HG03175 (cell line): Measurements from ENCODE around the gene PICK1.
"Not testable (repeated sequence)": the region's sequence is repeated elsewhere in the genome, so short reads cannot be mapped to it uniquely, and the experiment has no call there.

ENCODE experiments used
- ATAC-seq: cut with Tn5 transposase; IDR thresholded peaks from one replicate; pipeline ENCODE4 v1.9.1; 2021; ENCODE audit warnings: mild to moderate bottlenecking, moderate library complexity; ENCODE audit not compliant: unreplicated experiment

Gene PICK1

DNA sequence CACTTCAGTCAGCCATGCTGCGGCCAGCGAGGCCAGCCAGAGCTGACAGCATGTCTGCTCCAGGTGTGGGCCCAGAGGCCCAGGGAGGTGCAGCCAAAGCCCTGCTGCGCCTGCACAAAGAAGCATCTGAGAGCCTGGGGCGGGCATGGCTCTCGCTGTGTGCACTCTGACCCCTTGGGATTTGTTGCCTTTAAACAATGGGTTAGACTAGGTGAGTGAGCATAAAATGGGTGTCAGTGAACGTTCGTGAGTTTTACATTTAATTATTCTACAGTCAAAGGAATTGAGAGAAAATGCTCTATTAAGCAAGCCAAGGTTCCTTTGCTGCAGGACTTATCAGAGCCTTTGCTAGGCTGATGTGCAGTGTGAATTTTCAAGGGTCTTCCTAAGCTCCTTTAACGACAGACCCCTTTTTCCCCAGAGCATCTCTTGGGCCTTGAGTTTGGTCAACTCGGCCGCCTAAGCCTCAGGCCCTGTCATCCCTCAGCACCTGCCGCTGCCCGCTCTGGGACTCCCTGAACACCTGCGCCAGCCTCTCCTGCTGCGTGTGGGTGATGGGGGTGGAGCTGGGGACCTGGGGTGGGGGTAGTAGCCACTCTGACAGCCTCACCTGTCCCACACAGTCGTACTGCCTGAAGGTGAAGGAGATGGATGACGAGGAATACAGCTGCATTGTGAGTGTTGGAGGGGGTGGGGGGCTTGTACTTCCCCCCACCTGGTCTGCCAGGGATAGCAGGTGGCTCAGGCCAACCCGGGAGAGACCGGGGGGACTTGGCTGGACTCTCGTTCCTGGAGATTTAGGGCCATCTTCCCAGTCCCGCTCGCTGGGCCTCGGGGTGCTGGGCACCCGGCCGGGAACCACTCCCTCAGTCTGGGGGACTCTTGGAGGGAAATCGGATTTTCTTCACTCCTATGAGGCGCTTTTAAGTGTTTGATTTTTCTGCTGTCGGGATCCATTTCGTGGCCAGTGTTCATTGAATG, 16.2 kb downstream of the PICK1 start:
- ATAC-seq, result no peak

DNA sequence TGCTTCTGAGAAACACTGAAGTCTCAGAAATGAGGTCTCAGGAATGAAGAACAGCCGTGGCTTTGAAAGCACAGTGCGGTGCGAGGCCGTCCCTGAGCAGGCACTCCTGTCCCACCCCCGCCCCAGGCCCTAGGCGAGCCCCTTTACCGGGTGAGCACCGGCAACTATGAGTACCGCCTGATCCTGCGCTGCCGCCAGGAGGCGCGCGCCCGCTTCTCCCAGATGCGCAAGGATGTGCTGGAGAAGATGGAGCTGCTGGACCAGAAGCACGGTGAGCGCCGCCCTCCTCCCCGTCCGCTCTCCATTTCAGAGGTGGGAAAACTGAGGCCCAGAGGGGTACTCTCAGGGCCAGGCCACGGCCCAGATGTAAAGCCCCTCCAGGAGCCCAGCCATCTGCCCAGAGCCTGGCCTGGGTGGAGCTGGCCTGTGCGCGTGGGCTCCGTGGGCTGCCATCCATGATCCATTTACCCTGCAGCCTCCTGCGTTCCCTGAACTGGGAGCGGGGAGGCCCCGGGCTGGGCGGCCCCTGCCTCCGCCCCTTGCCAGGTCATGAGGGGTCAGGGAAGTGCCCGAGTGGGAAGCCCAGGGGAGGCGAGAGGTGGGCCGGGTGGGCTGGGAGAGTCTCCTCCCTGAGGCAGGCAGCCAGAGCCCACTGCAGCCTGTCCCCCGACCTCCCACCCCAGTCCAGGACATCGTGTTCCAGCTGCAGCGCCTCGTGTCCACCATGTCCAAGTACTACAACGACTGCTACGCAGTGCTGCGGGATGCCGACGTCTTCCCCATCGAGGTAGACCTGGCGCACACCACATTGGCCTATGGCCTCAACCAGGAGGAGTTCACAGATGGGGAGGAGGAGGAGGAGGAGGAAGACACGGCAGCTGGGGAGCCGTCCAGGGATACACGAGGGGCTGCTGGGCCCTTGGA, 17.2 kb downstream of the PICK1 start:
- no peak for ATAC-seq

DNA sequence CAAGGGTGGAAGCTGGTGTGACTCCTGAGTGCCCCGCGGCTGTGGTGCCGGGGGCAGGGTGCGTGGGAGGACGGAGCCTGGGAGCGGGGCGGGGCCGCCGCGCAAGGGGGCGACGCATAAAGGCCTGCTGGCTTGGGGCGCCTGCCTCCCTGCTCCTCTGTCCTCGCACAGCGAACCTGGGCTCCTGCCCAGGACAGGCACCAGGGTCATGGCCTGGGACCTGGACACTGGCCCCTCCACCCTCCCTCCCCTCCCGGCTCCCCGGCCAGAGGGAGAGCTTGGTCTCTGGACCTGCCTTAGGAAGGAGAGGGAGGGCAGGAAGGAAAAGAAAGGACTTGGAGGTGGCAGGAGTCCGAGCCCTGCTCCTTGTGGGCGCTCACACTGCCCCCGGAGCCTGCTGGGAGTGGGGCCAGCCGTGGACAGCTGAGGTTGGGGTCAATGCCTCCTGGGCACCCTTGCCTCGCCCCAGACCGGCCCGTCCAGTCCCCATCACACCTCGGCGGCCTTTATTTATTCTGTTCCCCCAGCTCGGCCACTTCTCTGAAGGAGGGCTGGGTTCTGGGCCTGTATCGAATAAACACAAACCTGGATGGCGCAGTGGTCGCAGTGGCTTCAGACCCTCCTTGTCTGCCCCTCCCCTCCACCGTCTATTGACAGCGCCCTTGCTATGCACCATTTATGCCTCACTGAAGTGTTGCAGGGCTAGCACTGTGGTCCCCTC, 18.1 kb downstream of the PICK1 start:
- ATAC-seq, result no peak

DNA sequence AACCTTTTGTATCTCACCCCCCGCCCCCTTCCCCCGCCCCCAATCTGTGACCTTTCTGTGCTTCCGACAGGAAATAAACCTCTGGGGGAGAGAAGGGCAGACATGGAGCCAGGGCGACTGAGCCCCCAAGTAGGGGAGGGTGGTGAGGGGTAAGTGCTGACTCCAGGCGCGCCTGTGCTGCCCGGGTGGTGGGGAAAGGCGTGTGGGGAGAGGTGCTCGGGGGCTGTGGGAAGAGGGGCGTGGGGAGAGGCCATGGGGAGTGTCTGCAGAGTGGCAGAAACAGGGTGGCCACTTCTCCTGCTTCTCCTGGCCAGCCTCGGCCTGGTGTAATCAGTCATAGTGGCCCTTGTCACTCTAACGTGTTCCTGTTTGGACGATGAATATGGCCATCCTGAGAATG, 18.8 kb downstream of the PICK1 start:
- no peak for ATAC-seq

DNA sequence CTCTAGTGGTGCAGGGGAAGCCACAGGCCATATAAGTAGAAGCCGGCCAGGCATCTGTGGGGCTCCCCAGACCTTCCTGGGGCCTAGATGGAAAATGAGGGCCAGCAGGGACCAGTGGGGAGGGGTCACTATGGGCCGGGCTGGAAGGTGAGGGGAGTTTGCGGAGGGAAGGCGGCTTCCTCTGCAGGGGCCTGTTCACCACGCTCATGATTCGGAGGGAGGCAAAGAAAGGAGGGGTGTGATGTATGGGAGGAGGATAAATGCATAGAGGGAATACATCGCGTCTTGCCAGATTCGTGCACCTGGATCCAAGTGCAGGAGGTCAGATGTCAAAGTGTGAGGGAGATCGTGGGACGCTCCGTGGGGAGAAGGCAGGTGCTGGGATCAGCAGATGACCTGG, 19.9 kb downstream of the PICK1 start:
- no peak for ATAC-seq

DNA sequence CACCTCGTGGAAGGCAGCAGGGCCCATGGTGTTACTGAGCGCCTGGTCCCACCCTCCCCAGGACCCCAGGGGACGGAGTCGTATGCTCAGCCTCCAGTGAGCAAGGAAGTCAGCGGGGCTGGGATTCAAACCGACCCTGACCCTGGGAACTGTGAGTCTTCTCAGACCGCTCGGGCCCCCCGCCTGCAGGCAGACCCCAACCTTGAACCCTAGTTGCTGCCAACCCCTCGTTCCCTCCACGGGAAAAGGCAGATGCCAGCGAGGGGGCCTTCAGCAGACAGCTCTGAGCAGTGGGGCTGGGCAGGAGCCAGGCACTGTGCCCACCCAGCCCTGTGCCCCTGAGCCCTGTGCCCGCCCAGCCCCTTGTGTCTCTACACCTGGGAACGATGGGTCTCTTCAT, 20.4 kb downstream of the PICK1 start:
- ATAC-seq, result no peak

DNA sequence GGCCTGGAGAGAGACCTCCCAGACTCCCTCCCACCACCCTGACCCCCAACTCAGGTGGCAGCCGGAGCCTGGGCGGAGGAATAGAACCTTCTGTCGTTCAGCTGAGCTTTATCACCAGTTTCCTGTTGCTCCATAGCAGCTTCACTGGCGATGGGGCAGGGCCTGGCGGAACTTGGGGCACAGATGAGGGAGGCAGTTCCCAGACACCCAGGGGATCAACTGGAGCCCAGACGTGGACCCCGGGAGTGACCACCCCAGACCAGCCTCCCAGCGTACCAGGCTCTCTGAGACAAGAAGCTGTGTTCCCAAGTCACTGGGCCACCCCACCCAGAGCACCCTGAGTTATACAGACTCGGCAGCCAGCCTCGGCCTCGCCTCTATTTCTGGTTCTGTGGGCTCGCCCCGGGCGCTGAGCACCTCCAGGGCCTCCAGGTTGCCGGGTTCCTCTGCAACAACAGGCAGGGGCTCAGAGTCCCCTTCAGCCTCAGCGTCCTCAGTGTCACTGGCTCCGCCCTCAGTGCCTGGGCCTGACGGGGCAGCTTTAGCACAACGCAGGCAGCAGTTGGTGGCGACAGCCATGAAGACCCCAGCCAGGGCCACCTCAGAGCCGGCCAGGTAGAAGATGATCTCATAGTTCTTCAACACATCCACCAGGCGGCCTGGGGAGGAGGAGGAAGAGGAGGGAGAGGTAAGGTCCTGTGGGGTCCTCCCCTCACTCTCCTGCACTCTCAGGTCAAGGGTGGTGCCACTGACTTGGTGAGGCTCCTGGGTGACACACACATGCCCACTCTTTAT, 21.0 kb downstream of the PICK1 start:
- ATAC-seq, result no peak

DNA sequence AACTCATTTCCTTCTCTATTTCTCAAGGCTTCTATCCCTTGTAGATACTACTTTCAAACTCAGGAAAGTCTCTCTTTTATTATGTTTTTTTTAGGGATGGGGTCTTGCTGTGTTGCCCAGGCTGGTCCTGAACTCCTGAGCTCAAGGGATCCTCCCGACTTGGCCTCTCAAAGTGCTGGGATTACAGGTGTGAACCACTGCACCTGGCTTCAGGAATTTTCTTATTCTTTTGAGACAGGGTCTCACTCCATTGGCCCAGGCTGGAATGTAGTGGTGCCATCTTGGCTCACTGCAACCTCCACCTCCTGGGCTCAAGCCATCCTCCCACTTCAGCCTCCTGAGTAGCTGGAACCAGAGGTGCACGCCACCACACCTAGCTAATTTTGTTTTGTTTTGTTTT, 22.0 kb downstream of the PICK1 start:
- ATAC-seq, result not testable (repeated sequence)

DNA sequence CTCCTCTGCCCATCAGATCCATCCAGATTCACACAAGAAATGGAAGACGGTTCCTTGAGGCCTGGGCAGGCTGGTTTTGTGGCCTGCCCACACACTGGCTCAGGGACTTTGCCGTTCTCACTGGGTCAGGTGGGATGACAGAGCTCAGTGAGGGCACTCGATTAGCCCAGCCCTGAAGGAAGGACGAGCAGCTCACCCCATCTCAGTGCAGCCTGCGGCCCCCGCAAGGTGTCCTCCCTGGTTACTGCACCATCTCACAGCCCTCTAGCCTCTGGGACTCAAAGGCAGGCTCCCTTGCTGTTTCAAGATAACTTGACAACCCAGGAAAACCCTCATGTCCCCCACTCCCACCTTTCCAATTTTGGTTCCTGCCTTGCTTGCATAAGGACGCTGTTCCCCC, 22.6 kb downstream of the PICK1 start:
- ATAC-seq, result no peak

DNA sequence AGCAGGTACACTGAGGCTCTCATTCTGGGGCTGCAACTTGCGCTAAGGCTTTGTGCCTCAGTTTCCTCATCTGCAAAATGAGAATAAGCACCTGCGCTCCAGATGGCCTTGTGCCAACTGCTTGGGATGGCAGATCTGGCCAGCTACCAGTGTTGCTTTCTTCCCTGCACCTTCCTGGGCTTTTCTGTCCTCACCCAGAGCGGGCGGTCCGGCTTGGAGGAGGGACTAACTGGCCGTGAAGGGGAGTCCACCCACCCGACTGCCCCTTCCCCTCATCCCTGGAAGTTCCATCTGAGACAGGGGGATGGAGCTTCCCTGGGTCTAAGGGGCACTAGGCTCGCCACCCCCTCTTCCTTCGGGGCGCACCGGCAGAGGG, 23.3 kb downstream of the PICK1 start:
- ATAC-seq, result no peak

DNA sequence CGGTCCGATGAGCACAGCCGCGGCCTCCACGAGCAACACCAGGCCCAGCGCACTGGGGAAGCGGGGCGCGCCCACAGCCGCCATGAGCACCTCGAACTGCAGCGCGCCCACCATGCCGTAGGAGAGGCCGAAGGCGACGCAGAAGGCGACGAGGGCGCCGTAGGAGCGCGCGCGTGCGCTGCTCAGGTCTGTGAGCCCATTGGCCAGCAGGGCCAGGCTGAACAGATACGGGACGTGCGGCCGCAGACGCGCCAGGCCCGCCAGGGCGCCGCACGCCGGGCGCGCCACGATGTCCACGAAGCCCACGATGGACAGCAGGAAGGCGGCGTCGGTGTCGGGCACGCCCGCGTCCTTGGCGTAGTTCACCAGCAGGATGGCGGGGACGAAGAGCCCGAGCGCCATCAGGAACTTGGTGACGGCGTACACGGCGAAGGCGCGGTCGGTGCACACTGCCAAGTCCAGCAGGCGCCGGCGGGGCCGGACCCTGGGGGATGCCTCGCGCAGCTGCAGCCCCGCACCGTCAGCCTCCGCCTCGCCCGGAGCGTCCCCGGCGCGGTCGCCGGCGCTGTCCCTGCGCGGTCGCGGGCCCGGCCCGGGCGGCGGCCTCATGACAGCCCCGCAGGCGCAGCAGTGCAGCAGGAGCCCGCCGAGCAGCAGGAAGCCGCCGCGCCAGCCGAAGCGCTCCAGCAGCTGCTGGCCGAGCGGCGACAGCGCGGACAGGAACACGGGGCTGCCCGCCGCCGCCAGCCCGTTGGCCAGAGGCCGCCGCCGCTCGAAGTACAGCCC, 23.8 kb downstream of the PICK1 start:
- ATAC-seq, result no peak

DNA sequence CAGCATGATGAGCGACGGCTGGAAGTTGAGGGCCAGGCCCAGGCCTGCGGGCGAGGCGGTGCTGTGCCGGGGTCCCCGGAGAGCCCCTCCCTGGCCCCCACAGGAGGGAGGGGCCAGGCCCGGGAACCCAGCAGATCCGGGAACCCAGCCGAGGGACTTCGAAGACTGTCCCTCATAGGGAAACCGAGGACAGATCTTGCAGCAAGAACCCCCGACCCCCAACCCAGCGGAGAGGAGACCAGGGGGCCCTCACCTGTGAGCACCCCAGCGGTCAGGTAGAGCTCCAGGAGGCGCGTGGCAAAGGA, 24.4 kb downstream of the PICK1 start:
- ATAC-seq, result no peak

DNA sequence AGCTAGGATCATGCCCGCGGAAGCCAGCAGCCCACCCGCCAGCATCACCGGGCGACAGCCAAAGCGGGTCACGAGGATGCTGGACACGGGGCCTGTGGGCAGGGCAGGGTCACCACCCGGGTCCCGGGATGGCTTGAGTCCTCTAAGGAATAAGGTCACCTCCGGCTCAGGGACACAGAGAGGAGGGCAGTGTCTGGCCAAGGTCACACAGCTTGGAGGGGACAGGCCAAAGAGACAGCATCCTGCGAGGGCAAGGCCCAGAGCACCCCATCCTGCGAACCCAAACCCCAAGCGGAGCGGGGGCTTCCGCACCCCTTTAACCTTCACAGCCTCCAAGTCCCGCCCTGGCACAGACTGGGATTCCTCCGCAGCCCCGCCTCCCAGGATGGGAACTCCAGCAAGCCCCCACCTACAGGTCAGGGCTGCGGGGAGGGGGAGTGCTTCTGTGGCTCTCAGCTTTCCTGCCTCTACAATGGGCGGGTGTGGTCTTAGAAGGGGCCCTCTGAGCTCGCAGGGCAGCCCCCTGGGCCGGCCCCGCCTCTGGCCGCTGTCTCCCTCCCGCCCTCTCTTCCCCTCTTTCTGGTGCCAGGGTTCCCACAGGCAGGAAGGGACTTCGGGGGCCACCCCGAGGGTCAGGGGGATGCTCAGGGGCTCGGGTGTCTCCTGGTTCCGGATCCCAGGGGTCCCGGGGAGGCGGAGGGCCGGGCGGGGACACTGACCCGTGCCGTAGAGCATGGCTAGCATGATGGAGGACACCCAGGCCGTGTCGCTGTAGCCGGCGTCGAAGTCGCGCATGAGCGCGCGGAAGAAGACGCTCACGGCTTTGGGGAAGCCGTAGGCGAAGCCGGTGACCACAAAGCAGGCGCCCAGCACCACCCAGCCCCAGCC, 25.0 kb downstream of the PICK1 start:
- no peak for ATAC-seq

DNA sequence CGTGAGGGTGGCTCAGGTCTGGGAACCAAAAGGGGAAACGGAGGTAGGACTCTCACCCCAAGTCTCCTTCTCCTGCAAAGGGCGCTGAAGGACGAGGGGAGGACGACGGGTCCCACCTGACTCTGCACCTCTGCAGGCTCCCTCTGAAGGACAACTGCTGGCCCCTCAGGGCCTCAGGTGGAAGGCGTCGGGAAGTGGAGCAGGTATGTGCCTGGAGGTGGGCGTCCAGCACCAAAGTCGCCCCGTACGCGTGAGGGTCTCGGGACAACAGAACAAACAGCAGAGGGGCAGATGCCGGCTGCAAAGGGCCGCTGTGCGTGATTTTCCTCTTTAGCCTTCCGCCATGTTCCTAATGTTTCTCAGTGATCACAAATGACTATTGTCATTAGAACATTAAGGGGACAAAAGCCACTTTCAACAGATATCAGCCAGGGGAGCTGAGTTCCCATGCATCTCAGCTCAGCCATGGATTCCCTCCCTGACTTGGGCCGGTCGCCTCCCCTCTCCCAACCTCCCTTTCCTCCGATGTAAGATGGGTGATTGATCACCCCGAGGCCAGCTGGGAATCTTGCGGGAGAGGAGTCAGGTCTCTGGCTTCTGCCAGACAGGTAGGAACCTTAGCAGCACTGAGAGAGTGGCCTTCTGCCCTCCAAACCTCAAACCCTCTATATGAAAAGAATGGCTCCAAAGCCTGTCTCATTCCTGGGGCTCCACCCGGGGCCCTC, 25.9 kb downstream of the PICK1 start:
- ATAC-seq, result no peak

DNA sequence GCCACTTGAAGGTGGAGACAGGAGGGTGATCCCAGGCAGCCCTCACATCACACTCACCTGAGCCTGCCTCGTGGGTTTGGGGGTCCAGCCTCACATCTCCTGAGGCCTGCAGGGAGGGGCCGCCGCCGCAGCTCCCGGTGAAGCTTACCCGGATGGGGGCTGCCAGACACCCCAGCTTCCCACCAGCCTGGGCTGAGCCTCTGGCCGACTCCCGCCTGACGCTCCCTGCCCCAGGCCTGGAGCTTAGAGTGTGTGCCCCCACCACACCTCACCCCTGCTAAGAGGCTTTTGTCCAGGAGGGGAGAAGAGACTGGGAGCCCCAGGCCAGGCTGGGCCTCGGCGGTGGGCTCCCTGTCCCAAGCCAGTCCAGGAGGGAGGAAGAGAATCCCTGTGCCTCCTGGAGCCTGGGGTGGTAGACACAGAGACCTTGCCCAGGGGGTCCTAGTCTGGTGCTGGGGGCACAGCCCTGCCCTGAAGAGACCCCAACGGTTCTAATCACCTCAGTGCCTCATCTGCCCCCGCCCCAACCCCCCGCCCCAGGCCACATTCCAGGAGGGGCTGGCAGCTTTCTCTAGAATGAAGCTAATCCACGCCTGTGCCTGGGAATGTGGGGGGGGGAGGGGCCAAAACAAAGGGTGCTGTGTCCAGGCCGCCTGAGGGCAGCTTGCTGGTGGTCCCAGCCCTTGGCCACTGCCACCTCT, 26.9 kb downstream of the PICK1 start, which contains the start of gene SLC16A8:
TSS of gene SLC16A8 (minus strand) at position 254 of the 701 bp plus-strand sequence. CDS start 1,311 bp downstream, outside the sequence.
- no peak for ATAC-seq

DNA sequence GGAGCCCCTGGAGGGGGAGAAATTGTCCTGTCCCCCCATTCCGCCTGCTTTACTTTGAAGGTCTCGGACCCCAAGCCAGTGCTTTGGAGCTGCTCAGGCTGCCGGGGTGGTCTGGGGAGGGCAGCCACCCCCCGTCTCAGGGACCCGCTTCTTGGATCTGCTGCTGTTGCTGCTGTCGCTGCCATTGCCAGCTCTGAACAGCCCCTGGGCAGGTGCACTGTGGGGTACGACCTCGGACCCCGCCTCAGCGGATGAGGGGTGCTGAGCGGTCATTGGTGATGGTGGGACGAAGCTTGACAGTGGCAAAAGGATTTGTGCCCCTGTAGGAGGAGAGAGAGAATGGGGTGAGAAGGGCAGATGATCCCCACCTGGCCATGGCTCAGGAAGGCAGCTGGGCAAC, 27.9 kb downstream of the PICK1 start:
- no peak for ATAC-seq

DNA sequence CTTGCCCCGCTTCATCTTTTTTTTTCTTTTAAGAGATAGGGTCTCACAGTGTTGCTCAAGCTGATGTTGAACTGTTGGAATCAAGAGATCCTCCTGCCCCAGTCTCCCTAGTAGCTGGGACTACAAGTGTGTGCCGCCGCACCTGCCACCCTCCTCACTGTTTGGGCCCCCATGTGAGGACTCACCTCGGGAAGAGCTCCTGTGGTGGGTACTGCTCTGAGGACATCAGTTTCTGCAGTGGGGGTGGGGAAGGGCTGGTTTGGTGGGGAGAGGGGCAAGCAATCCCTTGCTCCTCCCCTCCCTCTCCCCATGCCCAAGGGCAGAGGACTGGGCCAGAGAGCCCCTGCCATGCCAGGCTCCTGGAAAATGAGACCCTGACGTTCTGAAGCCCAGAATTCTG, 28.3 kb downstream of the PICK1 start:
- ATAC-seq, result no peak
